Measurements from ENCODE around the gene TBC1D22A.

- TF ChIP-seq CTCF (optimal IDR thresholded peaks at IDR 0.05 in 1 of 3, IDR thresholded peaks at IDR 0.05 in 1 of 3, conservative IDR thresholded peaks at IDR 0.05 in 1 of 3; ENCODE audit: extremely low read depth in 1 of 3, insufficient read depth in 2 of 3, low read length in 3 of 3) (no peak), EZH2 (IDR thresholded peaks at IDR 0.05; ENCODE audit: low read length) (no peak)
Observed at GRCh38 chr22:46794067-46794466, 31.6 kb downstream of the TBC1D22A start.

Data from keratinocyte (primary cell).